ENCODE data around the gene PIK3R5.

PIK3R5 gene

GRCh38 chr17:8879410-8879809 lies 86.1 kb downstream of the PIK3R5 start:
- DNase-seq (ENCODE audit: low read depth, low spot score) = no peak

GRCh38 chr17:8877984-8878383 lies 87.5 kb downstream of the PIK3R5 start:
- DNase-seq (ENCODE audit: low read depth, low spot score) = no peak

GRCh38 chr17:8875957-8876356 lies 89.5 kb downstream of the PIK3R5 start:
- no peak for DNase-seq (ENCODE audit: low read depth, low spot score)

DNA sequence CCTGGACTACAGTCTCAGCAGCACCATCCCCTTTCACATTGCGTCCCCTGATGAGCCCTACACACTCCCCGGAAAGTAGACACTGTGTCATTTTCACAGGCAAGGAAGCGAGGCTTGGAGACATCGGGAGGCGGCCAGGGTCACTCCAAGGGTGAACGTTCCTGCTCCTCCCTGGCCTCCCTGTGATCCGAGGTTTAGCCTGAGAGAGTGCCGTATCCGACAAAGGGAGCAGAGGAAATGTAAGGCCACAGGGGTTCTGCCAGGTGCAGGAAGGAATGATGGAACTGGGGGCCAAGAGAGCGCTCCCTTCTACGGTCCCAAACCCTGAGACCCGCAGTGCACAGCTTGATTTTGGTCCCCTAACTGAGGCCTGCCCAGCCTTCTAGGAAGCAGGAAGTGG lies 90.1 kb downstream of the PIK3R5 start:
- no peak for DNase-seq (ENCODE audit: low read depth, low spot score)

- no peak for DNase-seq (ENCODE audit: low read depth, low spot score)
These were observed 91.4 kb downstream of the PIK3R5 start for GRCh38 chr17:8873801-8874715.

DNA sequence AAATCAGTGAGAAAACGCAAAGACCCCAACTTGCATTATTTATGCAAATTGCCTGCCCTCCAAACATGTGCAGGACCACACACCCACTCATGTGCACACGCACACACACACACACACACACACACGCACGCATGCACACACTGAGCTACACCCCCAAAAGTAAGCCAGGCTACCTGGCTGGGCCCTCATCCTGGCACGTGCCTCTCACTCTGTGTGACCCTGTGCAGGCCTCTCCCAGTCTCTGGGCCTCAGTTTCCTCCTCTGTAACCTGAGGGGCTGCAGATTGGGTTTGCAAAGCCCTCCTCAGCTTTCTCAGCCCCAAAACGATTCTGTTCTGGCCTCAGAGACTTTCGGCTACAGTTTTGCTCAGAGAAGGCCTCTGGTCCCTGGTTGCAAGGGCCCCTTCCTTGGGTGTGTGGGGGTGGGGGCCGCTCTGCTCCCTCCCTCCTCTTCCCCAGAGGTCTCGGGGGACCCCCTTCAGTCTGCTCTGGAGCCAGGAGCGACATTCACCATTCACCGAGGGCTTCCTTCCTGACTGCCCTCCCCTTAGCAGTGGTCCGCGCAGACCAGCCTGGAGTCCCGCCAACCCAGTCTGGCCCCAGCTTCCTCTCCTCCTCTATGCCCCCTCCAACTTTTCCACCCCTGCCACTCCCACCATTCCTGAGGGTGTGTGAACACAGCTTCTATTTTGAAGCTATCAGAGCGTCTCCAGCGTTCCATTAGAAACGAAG lies 92.6 kb downstream of the PIK3R5 start:
- DNase-seq (ENCODE audit: low read depth, low spot score) = no peak

- DNase-seq (ENCODE audit: low read depth, low spot score) = no peak
These were observed 93.3 kb downstream of the PIK3R5 start for GRCh38 chr17:8872036-8872704.

GRCh38 chr17:8871081-8871581 lies 94.4 kb downstream of the PIK3R5 start:
- DNase-seq (ENCODE audit: low read depth, low spot score) = no peak

GRCh38 chr17:8870406-8871040 lies 95.0 kb downstream of the PIK3R5 start:
- no peak for DNase-seq (ENCODE audit: low read depth, low spot score)

GRCh38 chr17:8869114-8869815 lies 96.2 kb downstream of the PIK3R5 start:
- DNase-seq (ENCODE audit: low read depth, low spot score) = no peak

- DNase-seq (ENCODE audit: low read depth, low spot score) = no peak
These were observed 97.0 kb downstream of the PIK3R5 start for GRCh38 chr17:8868529-8868951.

GRCh38 chr17:8868092-8868491 lies 97.4 kb downstream of the PIK3R5 start:
- DNase-seq (ENCODE audit: low read depth, low spot score) = no peak

GRCh38 chr17:8867361-8867981 lies 98.0 kb downstream of the PIK3R5 start, which contains the start of gene PIK3R6:
Gene PIK3R6, minus strand, starts transcription at chr17:8867674. Its CDS starts 17,880 bp downstream, at chr17:8849794.
- DNase-seq (ENCODE audit: low read depth, low spot score) = no peak

- no peak for DNase-seq (ENCODE audit: low read depth, low spot score)
These were observed 99.7 kb downstream of the PIK3R5 start for GRCh38 chr17:8865811-8866210.

- DNase-seq (ENCODE audit: low read depth, low spot score) = no peak
These were observed 100.1 kb downstream of the PIK3R5 start for GRCh38 chr17:8865385-8865784.

GRCh38 chr17:8862213-8863056 lies 103.1 kb downstream of the PIK3R5 start:
- DNase-seq (ENCODE audit: low read depth, low spot score) = no peak

GRCh38 chr17:8861495-8862181 lies 103.9 kb downstream of the PIK3R5 start:
- DNase-seq (ENCODE audit: low read depth, low spot score) = no peak

DNA sequence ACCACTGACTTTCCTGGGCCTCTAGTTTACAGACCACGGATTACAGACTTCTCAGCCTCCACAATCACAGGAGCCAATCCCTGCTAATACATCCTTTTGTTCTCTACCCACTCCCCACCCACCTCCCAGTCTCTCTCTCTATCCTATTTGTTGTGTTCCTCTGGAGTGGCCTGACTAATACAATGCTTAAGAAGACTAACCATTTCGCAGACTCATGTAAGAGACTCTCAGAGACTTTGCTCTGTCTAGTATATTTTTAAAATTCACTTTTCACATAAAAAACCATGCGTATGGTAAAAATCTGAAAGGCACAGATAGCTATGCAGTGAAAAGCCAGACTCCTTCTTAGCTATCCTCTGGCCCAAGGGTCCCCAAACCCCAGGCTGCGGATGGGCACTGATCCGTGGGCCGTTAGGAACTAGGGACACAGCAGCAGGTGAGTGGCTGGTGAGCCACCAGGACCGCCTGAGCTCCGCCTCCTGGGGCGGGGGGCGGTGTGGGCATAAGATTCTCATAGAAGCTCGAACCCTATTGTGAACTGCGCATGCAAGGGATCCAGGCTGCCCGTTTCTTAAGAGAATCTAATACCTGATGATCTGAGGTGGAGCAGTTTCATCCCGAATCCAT lies 105.6 kb downstream of the PIK3R5 start:
- DNase-seq (ENCODE audit: low read depth, low spot score) = no peak

Data from smooth muscle cell of the brain vasculature (primary cell).